ENCODE data around the gene RHOXF1.
"Not testable (repeated sequence)": the region's sequence is repeated elsewhere in the genome, so short reads cannot be mapped to it uniquely, and the experiment has no call there.

RHOXF1 gene

DNA sequence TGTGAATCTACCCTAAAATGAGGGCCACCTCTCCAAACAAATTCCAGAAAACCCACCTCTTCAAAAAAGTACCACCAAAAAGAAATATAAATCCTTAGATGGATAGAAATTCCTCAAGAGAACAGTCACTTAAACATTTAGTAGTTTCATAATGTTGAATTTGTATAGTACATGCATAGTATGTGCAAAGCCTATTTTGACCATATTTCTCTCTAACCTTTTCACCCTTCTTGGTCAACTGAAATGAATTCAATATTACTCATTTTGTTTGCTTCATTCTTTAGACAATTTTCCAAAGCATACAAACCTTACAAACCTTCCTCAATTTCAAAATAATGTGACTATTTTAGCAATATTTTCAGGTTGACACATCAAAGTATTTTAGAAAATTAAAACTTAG is 4.1 kb downstream of the RHOXF1 start:
- no peak overlapping the region for H3K4me3 ChIP-seq (replicated peaks in 1 of 2; ENCODE audit: low read depth in 2 of 2, low read length in 2 of 2)
- TF ChIP-seq, protein P1, sequence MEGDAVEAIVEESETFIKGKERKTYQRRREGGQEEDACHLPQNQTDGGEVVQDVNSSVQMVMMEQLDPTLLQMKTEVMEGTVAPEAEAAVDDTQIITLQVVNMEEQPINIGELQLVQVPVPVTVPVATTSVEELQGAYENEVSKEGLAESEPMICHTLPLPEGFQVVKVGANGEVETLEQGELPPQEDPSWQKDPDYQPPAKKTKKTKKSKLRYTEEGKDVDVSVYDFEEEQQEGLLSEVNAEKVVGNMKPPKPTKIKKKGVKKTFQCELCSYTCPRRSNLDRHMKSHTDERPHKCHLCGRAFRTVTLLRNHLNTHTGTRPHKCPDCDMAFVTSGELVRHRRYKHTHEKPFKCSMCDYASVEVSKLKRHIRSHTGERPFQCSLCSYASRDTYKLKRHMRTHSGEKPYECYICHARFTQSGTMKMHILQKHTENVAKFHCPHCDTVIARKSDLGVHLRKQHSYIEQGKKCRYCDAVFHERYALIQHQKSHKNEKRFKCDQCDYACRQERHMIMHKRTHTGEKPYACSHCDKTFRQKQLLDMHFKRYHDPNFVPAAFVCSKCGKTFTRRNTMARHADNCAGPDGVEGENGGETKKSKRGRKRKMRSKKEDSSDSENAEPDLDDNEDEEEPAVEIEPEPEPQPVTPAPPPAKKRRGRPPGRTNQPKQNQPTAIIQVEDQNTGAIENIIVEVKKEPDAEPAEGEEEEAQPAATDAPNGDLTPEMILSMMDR (IDR thresholded peaks at IDR 0.05; ENCODE audit: low read depth, low read length), result no peak
- DNase-seq (ENCODE audit: low read depth in 2 of 2), result peak in 1 of 2 donors; percentile 60

- H3K4me3 ChIP-seq (replicated peaks in 1 of 2; ENCODE audit: low read depth in 2 of 2, low read length in 2 of 2), result no peak overlapping the region
- TF ChIP-seq, protein P1 (IDR thresholded peaks at IDR 0.05; ENCODE audit: low read depth, low read length), result no peak
- DNase-seq (ENCODE audit: low read depth in 2 of 2), result no peak
Observed at GRCh38 chrX:120109378-120109777, 6.3 kb downstream of the RHOXF1 start.

DNA sequence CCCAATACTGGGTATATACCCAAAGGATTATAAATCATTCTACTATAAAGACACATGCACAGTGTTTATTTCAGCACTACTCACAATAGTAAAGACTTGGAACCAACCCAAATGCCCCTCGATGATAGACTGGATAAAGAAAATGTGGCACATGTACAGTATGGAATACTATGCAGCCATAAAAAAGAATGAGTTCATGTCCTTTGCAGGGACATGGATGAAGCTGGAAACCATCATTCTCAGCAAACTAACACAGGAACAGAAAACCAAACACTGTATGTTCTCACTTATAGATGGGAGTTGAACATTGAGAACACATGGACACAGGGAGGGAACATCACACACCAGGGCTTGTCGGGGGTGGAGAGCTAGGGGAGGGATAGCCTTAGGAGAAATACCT is 11.0 kb downstream of the RHOXF1 start:
- not testable (repeated sequence) for H3K4me3 ChIP-seq (replicated peaks in 1 of 2; ENCODE audit: low read depth in 2 of 2, low read length in 2 of 2)

GRCh38 chrX:120101057-120101456 is 14.7 kb downstream of the RHOXF1 start:
- DNase-seq (ENCODE audit: low read depth in 2 of 2); H3K4me3 ChIP-seq (replicated peaks in 1 of 2; ENCODE audit: low read depth in 2 of 2, low read length in 2 of 2): not testable (repeated sequence)

More for the DNA sequence above, 11.0 kb downstream of the RHOXF1 start:
- DNase-seq (ENCODE audit: low read depth in 2 of 2), result not testable (repeated sequence)

GRCh38 chrX:120090208-120090607 is 25.5 kb downstream of the RHOXF1 start:
- TF ChIP-seq, protein P1 (IDR thresholded peaks at IDR 0.05; ENCODE audit: low read depth, low read length), result no peak
- H3K4me3 ChIP-seq (replicated peaks in 1 of 2; ENCODE audit: low read depth in 2 of 2, low read length in 2 of 2), result no peak overlapping the region
- DNase-seq (ENCODE audit: low read depth in 2 of 2), result no peak

GRCh38 chrX:120087289-120088017 is 28.3 kb downstream of the RHOXF1 start:
- H3K4me3 ChIP-seq (replicated peaks in 1 of 2; ENCODE audit: low read depth in 2 of 2, low read length in 2 of 2), result peak overlapping the region in 1 of 2 donors; percentile 21
- no peak for DNase-seq (ENCODE audit: low read depth in 2 of 2)
- TF ChIP-seq, protein P1 (IDR thresholded peaks at IDR 0.05; ENCODE audit: low read depth, low read length), result no peak

DNA sequence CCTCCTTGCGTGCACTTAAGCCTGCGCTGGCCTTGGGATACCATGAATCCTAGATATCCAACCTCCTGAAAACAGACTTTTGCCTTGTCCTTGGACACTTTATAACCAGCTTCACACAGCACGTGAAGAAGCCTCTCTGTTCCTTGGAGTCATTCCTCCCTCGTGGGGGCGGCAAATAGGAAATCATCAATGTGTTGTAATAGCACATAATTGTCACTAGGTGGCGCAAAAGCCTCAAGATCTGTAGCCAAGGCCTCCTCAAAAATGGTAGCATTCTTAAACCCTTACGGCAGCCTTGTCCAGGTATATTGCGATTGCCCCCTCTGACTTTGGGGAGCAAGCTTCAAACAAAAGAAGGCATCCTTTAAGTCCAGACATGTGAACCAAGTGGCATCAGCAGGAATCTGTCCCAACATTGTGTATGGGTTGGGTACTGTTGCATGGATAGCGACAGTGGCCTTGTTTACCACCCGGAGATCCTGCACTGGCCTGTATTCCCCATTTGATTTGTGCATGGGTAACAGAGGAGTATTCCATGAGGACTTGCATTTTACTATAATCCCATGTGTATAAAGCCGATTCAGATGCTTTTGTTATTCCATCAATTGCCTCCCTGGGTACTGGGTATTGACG is 30.0 kb downstream of the RHOXF1 start:
- not testable (repeated sequence) for H3K4me3 ChIP-seq (replicated peaks in 1 of 2; ENCODE audit: low read depth in 2 of 2, low read length in 2 of 2); DNase-seq (ENCODE audit: low read depth in 2 of 2)

- not testable (repeated sequence) for DNase-seq (ENCODE audit: low read depth in 2 of 2); H3K4me3 ChIP-seq (replicated peaks in 1 of 2; ENCODE audit: low read depth in 2 of 2, low read length in 2 of 2)
Observed at GRCh38 chrX:120077590-120077989, 38.1 kb downstream of the RHOXF1 start, which contains the start of gene RHOXF2B. RHOXF2B (minus strand) TSS chrX:120077690; CDS start chrX:120077552, 138 bp downstream.

DNA sequence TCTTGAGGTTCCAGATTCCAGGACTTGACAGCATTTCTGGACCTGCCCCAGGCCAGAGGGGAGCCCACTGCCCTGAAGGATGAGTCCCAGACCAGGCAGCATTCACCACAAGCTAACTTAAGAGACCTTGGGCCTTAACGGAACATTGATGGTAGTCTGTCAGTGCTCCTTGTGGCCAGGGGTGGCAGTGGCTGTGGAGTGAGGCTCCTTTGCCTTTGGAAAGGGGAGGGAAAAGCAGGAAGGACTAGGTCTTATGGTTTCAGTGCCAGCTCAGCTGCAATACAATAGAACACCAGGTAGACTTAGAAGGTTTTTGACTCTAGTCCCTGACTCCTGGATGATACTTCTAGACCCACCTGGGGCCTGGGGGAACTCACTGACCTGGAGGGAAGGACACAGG is 49.5 kb downstream of the RHOXF1 start:
- not testable (repeated sequence) for H3K4me3 ChIP-seq (replicated peaks in 1 of 2; ENCODE audit: low read depth in 2 of 2, low read length in 2 of 2); DNase-seq (ENCODE audit: low read depth in 2 of 2)

Measured in cardiac fibroblast (primary cell).